HG02623 (cell line): ENCODE results near the gene MCHR2.

ENCODE experiments used
- ATAC-seq: cut with Tn5 transposase; IDR thresholded peaks from one replicate; pipeline ENCODE4 v1.9.1; 2021; ENCODE audit warnings: moderate library complexity; ENCODE audit not compliant: unreplicated experiment

MCHR2 gene

DNA sequence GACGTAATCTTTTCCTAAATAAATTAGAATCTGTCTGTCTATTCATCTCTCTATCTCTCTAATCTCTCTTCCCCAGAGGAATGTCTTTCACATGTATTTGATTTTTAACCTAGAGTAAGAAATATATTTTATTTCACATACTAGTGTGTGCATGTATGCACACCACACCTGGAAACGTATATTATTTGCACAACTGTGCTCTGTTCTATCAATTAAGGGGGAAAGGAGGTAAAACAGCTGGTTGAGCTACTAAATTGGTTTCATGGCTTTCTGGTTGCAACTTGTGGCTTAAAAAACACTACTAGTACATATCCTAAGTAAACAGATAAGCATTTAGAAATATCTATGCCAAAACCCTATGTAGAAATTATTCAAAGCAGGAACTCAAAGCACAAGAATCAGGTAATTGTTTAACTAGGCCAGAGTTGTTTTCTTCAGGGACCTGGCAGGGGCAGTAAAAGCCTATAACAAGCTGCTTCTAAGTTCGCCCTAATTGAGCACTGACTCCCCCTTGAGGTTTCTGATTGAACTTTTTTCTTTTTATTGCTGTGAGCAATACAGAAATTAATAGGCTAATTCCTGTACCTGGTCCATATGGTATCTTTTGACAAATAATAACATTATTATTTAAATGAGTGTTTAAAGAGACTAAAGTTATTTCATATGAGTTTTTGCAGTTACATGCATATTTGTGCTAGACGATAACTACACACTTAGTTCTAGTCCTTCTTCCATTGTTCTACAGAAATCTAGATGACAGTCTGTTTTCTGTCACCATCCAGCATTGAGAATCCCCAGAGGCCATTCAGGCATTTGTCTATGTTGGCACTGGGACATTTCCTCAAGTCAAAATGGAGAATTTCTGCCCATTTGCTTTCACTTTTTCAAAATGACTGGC lies 88.6 kb downstream of the MCHR2 start:
- peak; percentile 90 for ATAC-seq

DNA sequence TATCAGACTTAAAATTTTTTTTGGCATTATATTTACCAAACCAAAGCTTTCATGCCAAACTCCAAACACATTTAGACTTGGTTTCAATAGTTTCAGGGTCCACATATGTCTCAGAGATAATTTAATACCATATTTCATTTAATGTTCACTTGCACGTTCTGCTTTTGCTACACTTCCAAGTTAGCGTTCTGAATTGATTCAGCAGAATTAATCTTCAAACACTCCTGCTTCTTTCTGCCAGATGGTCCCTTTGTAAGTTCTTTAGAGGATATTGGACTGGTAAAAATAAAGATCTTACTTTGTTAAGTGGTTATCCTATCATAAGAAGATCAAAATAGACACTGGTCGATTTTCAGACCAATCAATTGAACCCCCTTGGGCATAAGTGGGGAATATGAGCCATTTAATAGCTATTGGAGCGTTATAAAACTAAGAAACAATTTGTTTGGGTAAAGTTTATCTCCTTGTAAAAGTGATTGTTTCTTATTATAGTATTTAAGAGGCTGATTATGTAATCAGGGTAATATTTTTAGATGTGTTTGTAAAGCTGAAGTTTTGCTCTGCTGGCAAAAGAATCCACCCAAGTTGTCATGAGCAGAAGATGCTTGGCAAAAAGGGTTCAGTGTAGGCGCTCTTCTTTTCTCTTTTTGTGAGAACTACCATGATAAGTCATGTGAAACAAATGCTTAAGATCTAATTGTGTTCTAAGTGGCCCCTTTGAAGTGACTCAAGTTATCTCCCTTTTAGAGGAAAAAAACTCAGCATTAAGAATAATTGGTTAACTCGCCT lies 92.2 kb downstream of the MCHR2 start:
- ATAC-seq = no peak

DNA sequence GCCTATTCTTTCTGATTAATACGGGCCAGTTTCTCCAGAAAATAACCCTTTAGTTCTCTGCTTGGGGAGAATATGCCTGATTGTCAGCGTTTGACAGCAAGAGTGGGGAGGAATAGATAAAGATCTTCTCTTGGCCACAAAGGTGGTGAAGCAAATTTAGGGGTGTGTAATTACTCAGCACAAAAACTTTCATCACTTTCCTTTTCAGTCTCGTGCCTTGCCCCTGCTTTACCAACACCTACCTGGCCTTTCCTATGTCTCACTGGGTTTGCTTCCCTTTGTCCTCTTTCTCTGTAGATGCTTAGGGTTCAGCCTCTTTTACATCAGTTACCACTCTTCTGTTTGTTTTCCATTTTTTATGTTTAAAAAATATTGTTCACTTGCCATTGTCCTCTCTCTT lies 99.2 kb downstream of the MCHR2 start:
- ATAC-seq = no peak

DNA sequence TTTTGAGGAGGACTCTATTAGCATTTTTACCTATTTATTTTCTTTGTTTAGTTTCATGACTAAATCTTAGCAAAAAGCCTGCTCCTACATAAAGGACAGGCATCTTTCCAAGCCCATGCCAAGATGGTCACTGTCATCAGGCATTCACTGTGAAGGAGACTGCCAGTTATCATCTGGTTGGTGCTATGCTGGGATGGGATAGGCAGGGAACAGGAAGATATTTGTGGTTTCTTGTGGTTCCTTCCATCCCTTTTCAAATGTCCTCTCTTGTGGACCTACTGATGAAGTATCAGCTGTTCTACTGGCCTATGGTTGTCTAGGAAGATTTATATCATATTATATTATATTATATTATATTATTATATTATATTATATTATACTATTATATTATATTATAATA lies 107.0 kb downstream of the MCHR2 start:
- ATAC-seq = no peak

DNA sequence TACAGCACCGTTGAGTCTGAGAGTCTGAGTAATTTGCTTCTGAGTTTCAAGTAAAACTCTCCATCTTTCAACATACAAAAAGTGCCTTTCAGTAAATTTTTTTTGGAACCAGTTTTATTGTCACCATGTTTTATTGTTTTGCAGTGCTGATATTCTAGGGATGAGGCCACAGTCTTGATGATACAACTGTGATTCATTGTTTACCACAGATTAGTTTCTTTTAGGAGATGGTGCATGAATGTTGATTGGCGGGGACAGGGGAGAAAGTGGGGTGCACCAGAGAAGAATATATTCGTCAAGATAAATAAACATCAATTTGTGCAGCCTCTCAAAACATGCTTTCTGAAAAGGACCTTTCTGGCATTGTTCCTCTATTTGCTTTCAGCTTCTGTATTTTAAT lies 109.0 kb downstream of the MCHR2 start:
- no peak for ATAC-seq

DNA sequence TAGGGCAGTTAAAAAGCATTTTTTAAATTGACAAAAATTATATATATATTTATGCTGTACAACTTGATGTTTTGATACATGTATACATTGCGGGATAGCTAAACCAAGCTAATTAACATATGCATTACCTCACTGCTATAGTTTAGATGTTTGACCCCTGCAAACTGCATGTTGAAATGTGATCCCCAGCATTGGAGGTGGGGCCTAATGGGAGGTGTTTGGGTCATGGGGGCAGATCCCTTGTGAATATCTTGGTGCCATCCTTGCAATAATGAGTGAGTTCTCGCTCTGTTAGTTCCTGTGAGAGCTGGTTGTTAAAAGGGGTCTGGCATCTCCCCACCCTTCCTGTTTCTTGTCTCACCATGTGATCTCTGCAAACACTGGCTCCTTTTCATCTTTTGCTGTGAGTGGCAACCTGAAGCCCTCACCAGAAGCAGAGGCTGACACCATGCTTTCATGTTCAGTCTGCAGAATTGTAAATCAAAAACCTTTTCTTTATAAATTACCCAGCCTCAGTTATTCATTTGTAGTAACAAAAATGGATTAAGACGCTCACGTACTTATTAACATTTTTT lies 111.8 kb downstream of the MCHR2 start:
- ATAC-seq = no peak

DNA sequence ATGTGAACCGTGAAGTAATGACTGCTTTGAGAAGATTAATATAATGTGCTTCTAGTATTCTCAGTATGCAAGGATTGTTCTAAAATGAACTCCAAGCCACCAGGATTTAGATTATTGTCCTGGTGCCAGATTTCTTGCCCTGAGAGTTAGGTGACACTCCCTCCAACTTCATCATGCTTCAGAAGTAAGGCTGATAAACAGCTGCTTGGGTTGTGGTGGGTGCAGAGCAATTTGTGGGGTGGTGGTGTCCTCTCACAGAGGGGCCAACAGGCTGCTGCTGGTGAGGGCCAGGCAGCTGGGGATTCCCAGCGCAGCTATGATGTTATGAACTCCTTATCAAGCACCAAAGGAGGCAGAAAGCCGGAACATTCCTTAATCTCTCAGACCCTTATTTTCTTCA lies 114.6 kb downstream of the MCHR2 start:
- no peak for ATAC-seq

DNA sequence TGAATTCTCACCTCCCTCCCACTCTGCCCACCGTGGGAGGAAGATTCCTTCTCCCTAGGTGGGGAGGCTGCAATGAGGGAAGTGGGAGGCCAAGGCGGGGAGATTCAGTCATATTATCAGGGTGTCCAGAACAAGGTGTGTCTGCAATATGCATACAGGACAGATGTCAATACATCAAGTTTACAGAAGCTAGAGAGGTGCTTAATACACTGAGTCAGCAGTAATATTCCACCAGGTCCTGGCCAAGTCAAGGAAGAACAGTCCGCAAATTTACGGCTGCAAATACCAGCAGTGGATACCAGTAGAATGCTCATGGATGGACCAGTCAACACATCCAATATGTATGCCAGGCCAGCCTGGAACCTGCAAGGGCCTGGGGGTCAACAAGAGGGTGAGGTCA lies 119.0 kb downstream of the MCHR2 start:
- ATAC-seq = no peak

DNA sequence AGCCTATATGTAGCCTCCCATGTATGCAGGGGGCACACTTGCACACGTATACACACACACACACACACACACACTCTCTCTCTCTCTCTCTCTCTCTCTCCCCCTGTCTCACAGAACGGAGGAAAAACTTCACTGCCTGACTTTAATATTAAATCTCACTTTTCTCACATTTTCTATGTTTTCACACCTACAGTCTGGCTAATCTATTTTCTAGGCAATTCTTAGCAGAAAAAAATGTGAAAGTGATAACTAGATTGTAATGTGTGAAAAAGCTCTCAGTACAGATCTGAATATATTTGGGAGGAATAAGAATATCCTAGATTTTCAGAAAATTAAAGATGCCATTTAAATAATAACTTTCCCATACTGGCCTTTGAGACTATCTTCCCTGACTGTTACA lies 120.9 kb downstream of the MCHR2 start:
- ATAC-seq = no peak

DNA sequence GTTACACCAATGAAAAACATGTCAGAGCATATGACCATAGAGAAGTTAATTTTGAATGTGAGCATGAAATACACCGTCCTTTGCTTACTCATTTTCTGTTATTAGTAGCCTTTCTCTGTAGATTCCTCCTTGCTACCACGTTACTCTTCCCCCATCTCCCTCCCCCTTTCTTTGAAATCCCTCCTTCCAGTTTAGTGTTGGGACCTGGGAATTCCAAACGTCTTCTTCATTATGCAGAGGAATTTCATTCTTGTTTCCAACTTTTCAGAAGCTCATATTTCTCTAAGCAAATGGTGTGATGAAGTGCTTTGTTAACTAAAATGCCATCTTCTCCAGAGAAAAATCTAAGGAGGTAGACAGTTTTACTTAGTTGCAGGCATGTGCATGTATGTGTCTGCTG lies 122.4 kb downstream of the MCHR2 start:
- no peak for ATAC-seq
